ENCODE data around the gene RIMKLA.

RIMKLA gene

DNA sequence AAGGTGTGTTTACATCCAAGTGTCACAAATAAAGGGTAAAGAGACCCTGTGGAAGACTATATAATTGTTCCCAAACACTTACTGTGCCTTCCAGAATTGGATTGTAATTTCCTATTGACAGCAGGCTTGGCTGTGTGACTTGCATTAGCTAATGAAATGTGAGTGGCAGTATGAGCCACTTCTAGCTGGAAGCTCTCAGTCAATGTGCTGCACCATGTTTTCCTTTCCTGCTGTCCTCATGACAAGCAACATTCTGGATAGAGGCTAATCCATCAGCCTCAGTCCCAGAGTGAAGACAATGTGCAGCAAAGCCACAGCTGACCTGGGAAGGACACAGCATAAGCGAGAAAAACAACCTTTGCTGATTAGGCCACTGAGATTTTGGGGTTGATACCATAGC is 39.7 kb upstream of the RIMKLA start:
- TF ChIP-seq PAX5 (IDR thresholded peaks at IDR 0.05; ENCODE audit: insufficient read depth, low read length, severe bottlenecking), result no peak
- TF ChIP-seq POLR2AphosphoS5 (IDR thresholded peaks at IDR 0.05; ENCODE audit: low read depth, low read length), result no peak
- no peak for TF ChIP-seq POLR2A (IDR thresholded peaks at IDR 0.05; ENCODE audit: low read depth, low read length)
- no peak for TF ChIP-seq TAF1 (IDR thresholded peaks at IDR 0.05; ENCODE audit: low read depth, low read length)
- DNase-seq (ENCODE audit: insufficient read length, low spot score) (no peak), FAIRE-seq (no peak)

GRCh38 chr1:42343049-42343448 is 37.5 kb upstream of the RIMKLA start:
- TF ChIP-seq TAF1 (IDR thresholded peaks at IDR 0.05; ENCODE audit: low read depth, low read length) (no peak), POLR2AphosphoS5 (IDR thresholded peaks at IDR 0.05; ENCODE audit: low read depth, low read length) (no peak), POU2F2 (IDR thresholded peaks at IDR 0.05; ENCODE audit: low read depth, low read length) (no peak), SPI1 (IDR thresholded peaks at IDR 0.05; ENCODE audit: low read depth, low read length) (no peak), PAX5 (IDR thresholded peaks at IDR 0.05; ENCODE audit: insufficient read depth, low read length, severe bottlenecking) (no peak), POLR2A (IDR thresholded peaks at IDR 0.05; ENCODE audit: low read depth, low read length) (no peak)
- FAIRE-seq, result no peak
- DNase-seq (ENCODE audit: insufficient read length, low spot score), result no peak

DNA sequence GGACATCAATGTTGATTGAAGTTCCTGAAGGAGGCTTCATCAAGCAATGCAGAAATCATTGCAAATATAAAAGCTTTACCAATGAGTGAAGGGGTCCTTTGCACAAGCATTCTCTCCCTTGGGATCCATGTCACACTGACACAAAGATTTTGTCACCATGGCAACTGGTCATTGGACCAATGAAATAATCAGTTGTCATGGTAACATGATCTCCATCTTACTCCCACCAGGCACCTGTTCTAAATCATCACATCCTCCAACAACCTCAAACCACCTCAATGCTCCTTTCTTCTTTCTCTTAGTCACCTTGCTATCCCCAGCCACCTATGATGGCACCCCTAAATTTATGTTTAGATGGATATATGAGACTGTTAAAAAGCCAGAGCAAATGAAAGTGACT is 32.1 kb upstream of the RIMKLA start:
- no peak for FAIRE-seq
- no peak for TF ChIP-seq POLR2A (IDR thresholded peaks at IDR 0.05; ENCODE audit: low read depth, low read length)
- no peak for TF ChIP-seq SPI1 (IDR thresholded peaks at IDR 0.05; ENCODE audit: low read depth, low read length)
- TF ChIP-seq POU2F2 (IDR thresholded peaks at IDR 0.05; ENCODE audit: low read depth, low read length), result no peak
- TF ChIP-seq POLR2AphosphoS5 (IDR thresholded peaks at IDR 0.05; ENCODE audit: low read depth, low read length), result no peak
- TF ChIP-seq TAF1 (IDR thresholded peaks at IDR 0.05; ENCODE audit: low read depth, low read length), result no peak
- no peak for TF ChIP-seq PAX5 (IDR thresholded peaks at IDR 0.05; ENCODE audit: insufficient read depth, low read length, severe bottlenecking)
- DNase-seq (ENCODE audit: insufficient read length, low spot score), result no peak

DNA sequence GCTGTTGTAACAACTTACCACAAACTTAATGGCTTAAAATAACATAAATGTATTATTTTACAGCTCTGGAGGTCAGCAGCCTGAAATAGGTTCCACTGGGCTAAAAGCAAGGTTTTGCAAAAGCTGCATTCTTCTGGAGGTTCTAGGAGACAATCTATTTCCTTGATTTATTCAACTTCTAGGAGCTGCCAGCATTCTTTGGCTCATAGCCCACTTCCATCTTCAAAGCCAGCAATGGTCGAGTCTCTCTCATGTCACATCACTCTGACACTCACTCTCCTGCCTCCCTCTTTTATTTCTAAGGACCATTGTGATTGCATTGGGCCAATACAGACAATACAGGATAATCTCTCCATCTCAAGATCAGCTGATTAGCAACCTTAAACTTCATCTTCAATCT is 30.5 kb upstream of the RIMKLA start:
- FAIRE-seq, result no peak
- DNase-seq (ENCODE audit: insufficient read length, low spot score), result no peak
- TF ChIP-seq POU2F2 (IDR thresholded peaks at IDR 0.05; ENCODE audit: low read depth, low read length), result no peak
- TF ChIP-seq TAF1 (IDR thresholded peaks at IDR 0.05; ENCODE audit: low read depth, low read length), result no peak
- no peak for TF ChIP-seq SPI1 (IDR thresholded peaks at IDR 0.05; ENCODE audit: low read depth, low read length)
- TF ChIP-seq PAX5 (IDR thresholded peaks at IDR 0.05; ENCODE audit: insufficient read depth, low read length, severe bottlenecking), result no peak
- no peak for TF ChIP-seq POLR2A (IDR thresholded peaks at IDR 0.05; ENCODE audit: low read depth, low read length)
- TF ChIP-seq POLR2AphosphoS5 (IDR thresholded peaks at IDR 0.05; ENCODE audit: low read depth, low read length), result no peak

DNA sequence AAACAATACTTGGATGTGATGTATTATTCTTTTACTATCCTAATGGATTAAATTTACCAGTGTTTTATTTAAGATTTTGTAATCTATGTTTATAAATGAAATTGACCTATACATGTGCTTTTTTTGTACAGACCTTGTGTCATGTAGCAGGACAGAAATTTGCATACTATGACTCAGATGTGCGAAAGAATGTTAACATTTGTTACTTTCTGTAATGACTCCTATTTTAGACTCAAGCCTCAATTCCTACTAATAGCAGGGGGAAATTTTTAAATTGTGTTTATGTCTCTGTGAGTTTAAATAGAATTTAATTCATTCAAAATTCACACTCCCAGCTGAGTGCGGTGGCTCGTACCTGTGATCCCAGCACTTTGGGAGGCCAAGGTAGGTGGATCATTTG is 21.8 kb upstream of the RIMKLA start:
- no peak for FAIRE-seq
- no peak for DNase-seq (ENCODE audit: insufficient read length, low spot score)
- TF ChIP-seq POU2F2 (IDR thresholded peaks at IDR 0.05; ENCODE audit: low read depth, low read length) (no peak), POLR2A (IDR thresholded peaks at IDR 0.05; ENCODE audit: low read depth, low read length) (no peak), POLR2AphosphoS5 (IDR thresholded peaks at IDR 0.05; ENCODE audit: low read depth, low read length) (no peak), PAX5 (IDR thresholded peaks at IDR 0.05; ENCODE audit: insufficient read depth, low read length, severe bottlenecking) (no peak), SPI1 (IDR thresholded peaks at IDR 0.05; ENCODE audit: low read depth, low read length) (no peak), TAF1 (IDR thresholded peaks at IDR 0.05; ENCODE audit: low read depth, low read length) (no peak)

DNA sequence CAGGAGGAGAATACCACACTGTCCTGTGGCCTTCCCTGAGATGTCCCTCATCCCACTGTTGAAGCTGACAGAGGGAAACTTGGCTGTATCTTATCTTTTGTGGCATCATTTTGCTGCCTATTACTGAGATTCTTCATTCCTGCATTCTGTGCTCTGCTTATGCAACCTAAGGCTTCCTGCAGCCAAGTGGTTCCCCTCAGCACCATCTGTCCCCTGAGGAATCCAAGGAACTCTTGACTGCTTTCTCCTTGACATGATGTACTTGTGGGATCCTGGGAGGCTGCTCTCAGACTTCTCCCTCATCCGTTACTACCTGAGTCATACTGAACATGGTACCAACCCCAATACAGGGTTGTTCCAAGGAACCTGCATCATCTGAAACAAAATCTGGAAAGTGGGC is 21.1 kb upstream of the RIMKLA start:
- FAIRE-seq, result no peak
- no peak for TF ChIP-seq POU2F2 (IDR thresholded peaks at IDR 0.05; ENCODE audit: low read depth, low read length)
- DNase-seq (ENCODE audit: insufficient read length, low spot score), result no peak

GRCh38 chr1:42364089-42364488 is 16.5 kb upstream of the RIMKLA start:
- TF ChIP-seq POLR2A (IDR thresholded peaks at IDR 0.05; ENCODE audit: low read depth, low read length) (no peak), POLR2AphosphoS5 (IDR thresholded peaks at IDR 0.05; ENCODE audit: low read depth, low read length) (no peak), PAX5 (IDR thresholded peaks at IDR 0.05; ENCODE audit: insufficient read depth, low read length, severe bottlenecking) (no peak), POU2F2 (IDR thresholded peaks at IDR 0.05; ENCODE audit: low read depth, low read length) (no peak), TAF1 (IDR thresholded peaks at IDR 0.05; ENCODE audit: low read depth, low read length) (no peak), SPI1 (IDR thresholded peaks at IDR 0.05; ENCODE audit: low read depth, low read length) (no peak)
- FAIRE-seq (no peak), DNase-seq (ENCODE audit: insufficient read length, low spot score) (no peak)

DNA sequence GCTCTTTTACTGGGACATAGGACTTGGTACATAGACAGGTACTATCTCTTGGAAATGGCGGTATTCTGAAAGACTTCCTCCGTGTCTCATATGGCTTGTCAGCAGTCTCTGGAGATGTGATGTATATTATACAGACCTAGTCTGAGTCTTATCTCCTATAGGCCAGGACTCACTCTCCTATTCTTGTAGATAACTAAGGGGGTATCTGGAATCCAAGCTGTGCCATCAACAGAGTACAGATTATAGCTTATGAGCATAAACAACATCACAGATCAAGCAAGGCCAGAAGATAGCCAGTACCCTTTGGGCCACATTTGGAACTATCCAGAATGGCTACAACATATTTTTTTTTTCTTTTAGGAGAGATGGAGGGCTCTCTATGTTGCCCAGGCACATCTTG is 16.1 kb upstream of the RIMKLA start:
- FAIRE-seq (no peak), DNase-seq (ENCODE audit: insufficient read length, low spot score) (no peak)
- TF ChIP-seq TAF1 (IDR thresholded peaks at IDR 0.05; ENCODE audit: low read depth, low read length) (no peak), SPI1 (IDR thresholded peaks at IDR 0.05; ENCODE audit: low read depth, low read length) (no peak), PAX5 (IDR thresholded peaks at IDR 0.05; ENCODE audit: insufficient read depth, low read length, severe bottlenecking) (no peak), POLR2AphosphoS5 (IDR thresholded peaks at IDR 0.05; ENCODE audit: low read depth, low read length) (no peak), POLR2A (IDR thresholded peaks at IDR 0.05; ENCODE audit: low read depth, low read length) (no peak), POU2F2 (IDR thresholded peaks at IDR 0.05; ENCODE audit: low read depth, low read length) (no peak)

GRCh38 chr1:42365118-42365517 is 15.5 kb upstream of the RIMKLA start:
- no peak for DNase-seq (ENCODE audit: insufficient read length, low spot score)
- TF ChIP-seq TAF1 (IDR thresholded peaks at IDR 0.05; ENCODE audit: low read depth, low read length) (no peak), POLR2A (IDR thresholded peaks at IDR 0.05; ENCODE audit: low read depth, low read length) (no peak)
- no peak for FAIRE-seq

DNA sequence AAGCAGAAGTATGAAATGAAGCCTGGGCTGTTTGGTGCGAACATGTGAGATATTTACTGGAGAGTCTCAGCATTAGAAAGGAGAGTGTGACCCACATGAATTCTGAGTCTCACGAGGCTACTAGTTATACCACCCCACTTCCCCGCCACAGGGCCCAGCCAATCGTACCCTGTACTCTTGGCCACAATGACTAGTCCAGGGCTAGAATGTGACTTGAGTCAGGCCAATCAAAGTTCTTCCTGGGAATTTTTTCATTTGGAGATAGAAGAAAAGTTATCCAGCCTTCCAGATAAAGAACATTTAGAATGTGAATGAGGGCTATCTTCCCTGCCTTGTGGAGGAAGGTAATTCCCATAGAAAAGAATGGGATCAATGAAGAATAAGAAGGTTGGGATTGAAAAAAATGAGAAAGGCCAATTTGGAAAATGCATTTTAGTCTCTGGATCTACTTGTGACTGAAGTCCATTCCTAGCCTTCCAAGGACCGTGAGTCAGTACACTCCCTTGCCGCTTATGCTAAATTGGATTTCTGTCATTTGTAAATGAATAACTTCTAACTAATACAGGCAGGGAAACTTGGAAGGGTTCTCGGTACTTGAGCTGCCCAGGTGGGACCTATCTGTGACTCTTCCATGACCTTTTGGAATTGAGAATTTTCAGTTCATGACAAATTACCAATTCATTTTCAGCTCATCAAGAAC is 12.3 kb upstream of the RIMKLA start:
- DNase-seq (ENCODE audit: insufficient read length, low spot score) (no peak), FAIRE-seq (no peak)
- TF ChIP-seq TAF1 (IDR thresholded peaks at IDR 0.05; ENCODE audit: low read depth, low read length), result no peak
- no peak for TF ChIP-seq SPI1 (IDR thresholded peaks at IDR 0.05; ENCODE audit: low read depth, low read length)
- TF ChIP-seq POLR2AphosphoS5 (IDR thresholded peaks at IDR 0.05; ENCODE audit: low read depth, low read length), result no peak
- no peak for TF ChIP-seq POLR2A (IDR thresholded peaks at IDR 0.05; ENCODE audit: low read depth, low read length)
- TF ChIP-seq PAX5 (IDR thresholded peaks at IDR 0.05; ENCODE audit: insufficient read depth, low read length, severe bottlenecking), result no peak
- TF ChIP-seq POU2F2 (IDR thresholded peaks at IDR 0.05; ENCODE audit: low read depth, low read length), result no peak
